Upper lobe of right lung (tissue), 1 donor: Measurements from ENCODE around the gene BTAF1. TPM values are rescaled to one million over a fixed set of nuclear protein-coding genes. Genes with fewer than 3 reads are reported as not detected.

Source experiments
- ATAC-seq: fragments of 200-7000 bp; cut with Tn5 transposase; one replicate; pipeline ENCODE4 v1.9.1; 2020; ENCODE audit warnings: mild to moderate bottlenecking, moderate library complexity
- DNase-seq: peaks from one replicate; pipeline ENCODE4 v3.0.0-alpha.2; 2020
- H3K27ac ChIP-seq: fragments of 200-600 bp; one replicate; pipeline ENCODE4 v1.8.0; 2022
- H3K27me3 ChIP-seq: fragments of 200-600 bp; one replicate; pipeline ENCODE4 v1.8.0; 2022; ENCODE audit warnings: mild to moderate bottlenecking
- H3K36me3 ChIP-seq: fragments of 200-600 bp; one replicate; pipeline ENCODE4 v1.8.0; 2022
- H3K4me1 ChIP-seq: fragments of 200-600 bp; one replicate; pipeline ENCODE4 v1.8.0; 2022
- H3K4me3 ChIP-seq: fragments of 200-600 bp; one replicate; pipeline ENCODE4 v1.8.0; 2022; ENCODE audit warnings: mild to moderate bottlenecking
- H3K9me3 ChIP-seq: fragments of 200-600 bp; one replicate; pipeline ENCODE4 v1.8.0; 2022
- intact Hi-C: fragments of 100-400 bp; cut with DNase I; formaldehyde crosslinking; loops from one replicate; pipeline ENCODE4 v1.11.0; 2022
- total RNA-seq: library from RNA; stranded (reverse); fragmentation: NEBNext Ultra II Directional; extraction: Animal tissue kit (Norgen Biotek cat#: 25700); gene quantifications from one replicate; pipeline ENCODE4 v1.2.1, GENCODE V29; 2021
- TF ChIP-seq, protein P1 (sequence below): fragments of 200-600 bp; IDR thresholded peaks from one replicate; pipeline ENCODE4 v1.8.0; 2022; ENCODE audit warnings: antibody characterized with exemption
- donor health status: DM: no; HTN: yes; CAD: no; lungs with severe emphysema.

The BTAF1 gene
- total RNA-seq, 1 donor from 2014 or later: 28.6 TPM

DNA sequence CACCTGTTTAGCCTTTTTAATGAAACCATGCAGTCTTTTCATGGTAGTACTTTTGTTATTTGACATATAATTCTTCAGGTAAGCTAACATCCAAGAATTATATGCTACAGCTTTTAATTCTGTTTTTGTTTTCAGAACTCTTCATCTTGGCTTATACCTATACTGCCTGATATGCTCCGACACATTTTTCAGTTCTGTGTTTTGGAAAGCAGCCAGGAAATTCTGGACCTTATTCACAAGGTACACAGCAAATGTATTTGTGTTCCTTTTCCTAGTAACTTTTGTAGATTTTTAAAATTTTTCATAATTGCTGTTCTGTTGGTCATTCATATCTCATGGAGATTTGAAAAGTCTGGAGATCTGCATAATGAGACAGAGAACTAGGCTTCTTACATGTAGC is 56.7 kb downstream of the BTAF1 start:
- H3K4me3 ChIP-seq: no peak overlapping the region
- ATAC-seq (no peak), DNase-seq (no peak)
- intact Hi-C loops: no loop called here
- H3K4me1 ChIP-seq: no peaks in the 10 kb centered on the region
- TF ChIP-seq, protein P1, sequence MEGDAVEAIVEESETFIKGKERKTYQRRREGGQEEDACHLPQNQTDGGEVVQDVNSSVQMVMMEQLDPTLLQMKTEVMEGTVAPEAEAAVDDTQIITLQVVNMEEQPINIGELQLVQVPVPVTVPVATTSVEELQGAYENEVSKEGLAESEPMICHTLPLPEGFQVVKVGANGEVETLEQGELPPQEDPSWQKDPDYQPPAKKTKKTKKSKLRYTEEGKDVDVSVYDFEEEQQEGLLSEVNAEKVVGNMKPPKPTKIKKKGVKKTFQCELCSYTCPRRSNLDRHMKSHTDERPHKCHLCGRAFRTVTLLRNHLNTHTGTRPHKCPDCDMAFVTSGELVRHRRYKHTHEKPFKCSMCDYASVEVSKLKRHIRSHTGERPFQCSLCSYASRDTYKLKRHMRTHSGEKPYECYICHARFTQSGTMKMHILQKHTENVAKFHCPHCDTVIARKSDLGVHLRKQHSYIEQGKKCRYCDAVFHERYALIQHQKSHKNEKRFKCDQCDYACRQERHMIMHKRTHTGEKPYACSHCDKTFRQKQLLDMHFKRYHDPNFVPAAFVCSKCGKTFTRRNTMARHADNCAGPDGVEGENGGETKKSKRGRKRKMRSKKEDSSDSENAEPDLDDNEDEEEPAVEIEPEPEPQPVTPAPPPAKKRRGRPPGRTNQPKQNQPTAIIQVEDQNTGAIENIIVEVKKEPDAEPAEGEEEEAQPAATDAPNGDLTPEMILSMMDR: no peak
- H3K36me3 ChIP-seq: peaks cover 53% of the 10 kb centered on the region
- no peak overlapping the region for H3K27ac ChIP-seq
- no peaks in the 10 kb centered on the region for H3K9me3 ChIP-seq
- no peaks in the 10 kb centered on the region for H3K27me3 ChIP-seq

- H3K4me3 ChIP-seq: no peak overlapping the region
- H3K36me3 ChIP-seq: peaks cover 67% of the 10 kb centered on the region
- H3K9me3 ChIP-seq: no peaks in the 10 kb centered on the region
- no peaks in the 10 kb centered on the region for H3K27me3 ChIP-seq
- DNase-seq: no peak
- ATAC-seq: no peak
- no peaks in the 10 kb centered on the region for H3K4me1 ChIP-seq
- no peak overlapping the region for H3K27ac ChIP-seq
- intact Hi-C loops: no loop called here
- TF ChIP-seq, protein P1: no peak
Observed at GRCh38 chr10:91983416-91983815, 59.8 kb downstream of the BTAF1 start.

GRCh38 chr10:91987397-91988037 is 63.9 kb downstream of the BTAF1 start:
- ATAC-seq (no peak), DNase-seq (no peak)

GRCh38 chr10:91992031-91992430 is 68.5 kb downstream of the BTAF1 start:
- intact Hi-C loops: no loop called here
- peaks cover 87% of the 10 kb centered on the region for H3K36me3 ChIP-seq
- no peak overlapping the region for H3K27ac ChIP-seq
- TF ChIP-seq, protein P1: no peak
- no peaks in the 10 kb centered on the region for H3K27me3 ChIP-seq
- DNase-seq: no peak
- no peak overlapping the region for H3K4me3 ChIP-seq
- no peak for ATAC-seq
- H3K4me1 ChIP-seq: no peaks in the 10 kb centered on the region
- no peaks in the 10 kb centered on the region for H3K9me3 ChIP-seq

More at GRCh38 chr10:91987397-91988037, 63.9 kb downstream of the BTAF1 start:
- Histone ChIP-seq H3K27me3 (no peaks in the 10 kb centered on the region), H3K36me3 (peaks cover 77% of the 10 kb centered on the region), H3K9me3 (no peaks in the 10 kb centered on the region), H3K4me1 (no peaks in the 10 kb centered on the region), H3K27ac (no peak overlapping the region), H3K4me3 (no peak overlapping the region)
- intact Hi-C loops: no loop called here
- TF ChIP-seq, protein P1: no peak

DNA sequence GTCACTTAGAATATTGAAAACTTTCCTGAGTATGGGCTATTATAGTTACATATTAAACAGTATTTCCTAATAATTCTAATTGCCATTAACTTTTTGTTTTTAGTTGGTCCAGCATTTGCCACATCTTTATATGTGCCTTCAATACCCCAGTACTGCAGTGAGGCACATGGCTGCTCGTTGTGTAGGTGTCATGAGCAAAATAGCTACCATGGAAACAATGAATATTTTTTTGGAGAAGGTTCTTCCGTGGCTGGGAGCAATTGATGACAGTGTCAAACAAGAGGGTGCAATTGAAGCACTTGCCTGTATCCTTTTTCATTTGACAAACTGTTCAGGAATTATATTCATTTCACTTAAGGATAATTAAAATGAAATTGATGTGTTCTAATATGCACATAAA is 72.7 kb downstream of the BTAF1 start:
- peaks cover 86% of the 10 kb centered on the region for H3K36me3 ChIP-seq
- intact Hi-C loops: no loop called here

More for the DNA sequence above, 72.7 kb downstream of the BTAF1 start:
- H3K27me3 ChIP-seq: no peaks in the 10 kb centered on the region
- no peak overlapping the region for H3K27ac ChIP-seq
- H3K9me3 ChIP-seq: no peaks in the 10 kb centered on the region
- H3K4me1 ChIP-seq: no peaks in the 10 kb centered on the region
- H3K4me3 ChIP-seq: no peak overlapping the region
- ATAC-seq (no peak), DNase-seq (no peak)
- TF ChIP-seq, protein P1: no peak
